OCI-LY3 (cell line): Measurements from ENCODE around the gene R3HDM2.

Source experiments
- H2AFZ ChIP-seq: fragments of 200-600, 300-600 bp; shearing (Covaris generic); 2 replicates; pipeline ENCODE4 v1.6.0; 2014; ENCODE audit warnings: antibody characterized with exemption, low read depth, low read length
- H3K27ac ChIP-seq: fragments of 200-600, 300-600 bp; sonication (generic); 2 replicates; pipeline ENCODE4 v1.5.1; 2014; ENCODE audit warnings: mild to moderate bottlenecking, low read length, moderate library complexity, mixed read lengths
- H3K27me3 ChIP-seq: fragments of 200-600, 300-600 bp; sonication (generic); 2 replicates; pipeline ENCODE4 v1.6.1; 2014; ENCODE audit warnings: low read depth, low read length, mixed read lengths
- H3K36me3 ChIP-seq: fragments of 200-600, 300-600 bp; sonication (generic); replicated peaks from 2 replicates; pipeline ENCODE3; 2014; ENCODE audit warnings: low read depth, low read length, mixed read lengths
- H3K4me1 ChIP-seq: fragments of 300-600, 200-600 bp; sonication (generic); 2 replicates; pipeline ENCODE4 v1.6.1; 2014; ENCODE audit warnings: low read length, mixed read lengths
- H3K4me2 ChIP-seq: fragments of 200-600, 300-600 bp; sonication (generic); 2 replicates; pipeline ENCODE4 v1.6.1; 2014; ENCODE audit warnings: low read length, mixed read lengths
- H3K4me3 ChIP-seq: fragments of 300-600, 200-600 bp; sonication (generic); 2 replicates; pipeline ENCODE4 v1.5.1; 2014; ENCODE audit warnings: antibody characterized with exemption, mild to moderate bottlenecking, low read length, moderate library complexity
- H3K79me2 ChIP-seq: fragments of 300-600, 200-600 bp; shearing (Covaris generic); 2 replicates; pipeline ENCODE4 v1.6.1; 2014; ENCODE audit warnings: mild to moderate bottlenecking, low read length, mixed read lengths
- H3K9ac ChIP-seq: fragments of 300-600, 200-600 bp; shearing (Covaris generic); 2 replicates; pipeline ENCODE4 v1.6.0; 2014; ENCODE audit warnings: mild to moderate bottlenecking, low read length, moderate library complexity
- H3K9me3 ChIP-seq: fragments of 200-600, 300-600 bp; shearing (Covaris generic); 2 replicates; pipeline ENCODE4 v1.6.1; 2014; ENCODE audit warnings: low read length, mixed read lengths; ENCODE audit not compliant: insufficient read depth
- H4K20me1 ChIP-seq: fragments of 200-600, 300-600 bp; sonication (generic); 2 replicates; pipeline ENCODE4 v1.6.1; 2016; ENCODE audit warnings: low read length, mixed read lengths; ENCODE audit not compliant: insufficient read depth
- CTCF ChIP-seq: fragments of 200-600, 300-600 bp; sonication (generic); IDR thresholded peaks from 2 replicates; pipeline ENCODE4 v1.5.1; 2014; ENCODE audit warnings: antibody characterized with exemption, low read length, low read depth
- EZH2phosphoT487 ChIP-seq: fragments of 200-600 bp; shearing (Covaris generic); IDR thresholded peaks from 2 replicates; pipeline ENCODE4 v1.6.1; 2018; ENCODE audit warnings: antibody characterized with exemption, mixed run types, low read depth

The R3HDM2 gene

DNA sequence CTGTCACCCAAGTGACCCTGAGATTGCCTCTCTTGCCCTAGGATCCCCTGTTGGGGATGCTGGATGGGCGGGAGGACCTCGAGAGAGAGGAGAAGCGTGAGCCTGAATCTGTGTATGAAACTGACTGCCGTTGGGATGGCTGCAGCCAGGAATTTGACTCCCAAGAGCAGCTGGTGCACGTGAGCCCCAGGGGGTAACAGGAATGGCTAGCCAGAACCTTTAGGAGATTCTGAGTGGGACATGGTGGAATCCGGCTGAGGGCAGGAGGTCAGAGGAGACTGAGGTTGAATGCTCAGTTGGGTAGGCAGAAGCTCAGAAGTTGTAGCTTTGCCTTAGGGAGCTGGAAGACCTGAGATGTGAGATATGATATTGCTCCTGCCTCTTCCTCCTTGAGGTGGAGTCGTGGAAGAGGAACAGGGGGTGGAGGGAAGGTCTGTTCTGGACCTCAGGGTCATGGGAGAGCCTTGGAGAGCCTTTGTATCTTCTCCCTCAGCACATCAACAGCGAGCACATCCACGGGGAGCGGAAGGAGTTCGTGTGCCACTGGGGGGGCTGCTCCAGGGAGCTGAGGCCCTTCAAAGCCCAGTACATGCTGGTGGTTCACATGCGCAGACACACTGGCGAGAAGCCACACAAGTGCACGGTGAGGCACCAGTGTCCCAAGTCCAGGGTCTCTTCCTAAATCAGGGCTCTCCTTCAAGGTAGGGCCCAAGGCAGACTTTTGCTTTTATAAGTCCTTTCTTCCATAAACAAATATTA, 35.1 kb upstream of the R3HDM2 start:
- Histone ChIP-seq H3K79me2 (no peaks in the 10 kb centered on the region), H3K4me3 (no peak overlapping the region), H3K9ac (no peak overlapping the region), H3K9me3 (no peaks in the 10 kb centered on the region), H3K27ac (no peak overlapping the region), H3K27me3 (peaks cover 11% of the 10 kb centered on the region), H2AFZ (no peak overlapping the region), H3K36me3 (no peaks in the 10 kb centered on the region), H4K20me1 (no peaks in the 10 kb centered on the region), H3K4me2 (no peak overlapping the region), H3K4me1 (peaks cover 19% of the 10 kb centered on the region)
- TF ChIP-seq EZH2phosphoT487 (no peak), CTCF (no peak)

DNA sequence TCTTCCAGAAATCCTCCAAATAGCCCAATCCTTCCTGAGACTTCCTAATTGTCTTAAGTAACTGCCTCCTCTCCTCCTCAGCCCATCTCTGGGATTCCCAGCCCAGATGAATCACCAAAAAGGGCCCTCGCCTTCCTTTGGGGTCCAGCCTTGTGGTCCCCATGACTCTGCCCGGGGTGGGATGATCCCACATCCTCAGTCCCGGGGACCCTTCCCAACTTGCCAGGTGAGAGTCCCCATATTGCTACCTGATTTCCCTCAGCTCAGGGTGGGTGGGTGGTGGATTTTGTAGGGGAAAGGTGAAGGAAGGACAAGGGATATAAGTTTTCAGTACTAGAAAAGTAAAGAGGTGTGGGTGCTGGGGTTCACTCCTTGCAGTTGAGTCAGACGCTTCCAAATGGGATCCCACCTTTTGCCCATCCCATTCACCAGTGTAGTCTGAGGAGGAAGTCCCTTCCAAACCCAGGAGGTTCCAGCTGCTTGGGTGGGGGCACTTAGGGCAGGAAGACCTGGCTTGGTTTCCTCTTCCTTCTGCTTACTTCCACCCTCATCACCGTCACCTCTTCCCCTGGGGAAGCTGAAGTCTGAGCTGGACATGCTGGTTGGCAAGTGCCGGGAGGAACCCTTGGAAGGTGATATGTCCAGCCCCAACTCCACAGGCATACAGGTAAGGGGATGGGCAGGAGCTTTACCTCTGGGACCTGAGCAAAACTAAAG, 34.3 kb upstream of the R3HDM2 start:
- Histone ChIP-seq H3K4me2 (no peak overlapping the region), H3K4me3 (no peak overlapping the region), H2AFZ (no peak overlapping the region), H3K27ac (no peak overlapping the region), H3K36me3 (no peaks in the 10 kb centered on the region), H3K4me1 (peaks cover 27% of the 10 kb centered on the region), H3K79me2 (no peaks in the 10 kb centered on the region), H4K20me1 (no peaks in the 10 kb centered on the region), H3K9ac (no peak overlapping the region), H3K9me3 (no peaks in the 10 kb centered on the region), H3K27me3 (peaks cover 14% of the 10 kb centered on the region)
- TF ChIP-seq EZH2phosphoT487 = no peak
- no peak for TF ChIP-seq CTCF

DNA sequence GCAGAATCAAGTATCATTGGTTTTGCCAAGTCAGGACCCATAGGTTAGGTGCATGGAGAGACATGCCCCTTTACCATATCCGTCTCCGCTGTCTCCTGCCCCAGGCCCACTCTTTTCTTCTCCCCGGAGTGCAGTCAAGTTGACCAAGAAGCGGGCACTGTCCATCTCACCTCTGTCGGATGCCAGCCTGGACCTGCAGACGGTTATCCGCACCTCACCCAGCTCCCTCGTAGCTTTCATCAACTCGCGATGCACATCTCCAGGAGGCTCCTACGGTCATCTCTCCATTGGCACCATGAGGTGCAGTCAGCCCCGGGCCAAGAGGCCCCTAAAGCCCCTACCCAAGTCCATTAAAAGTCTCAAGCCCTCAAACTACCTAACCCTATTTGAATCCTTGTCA, 33.7 kb upstream of the R3HDM2 start:
- Histone ChIP-seq H3K27ac (no peak overlapping the region), H3K4me3 (no peak overlapping the region), H3K4me2 (no peak overlapping the region), H3K36me3 (no peaks in the 10 kb centered on the region), H3K9ac (no peak overlapping the region), H4K20me1 (no peaks in the 10 kb centered on the region), H3K4me1 (peaks cover 28% of the 10 kb centered on the region), H3K79me2 (no peaks in the 10 kb centered on the region), H3K9me3 (no peaks in the 10 kb centered on the region), H3K27me3 (peaks cover 14% of the 10 kb centered on the region), H2AFZ (no peak overlapping the region)
- no peak for TF ChIP-seq EZH2phosphoT487
- TF ChIP-seq CTCF = no peak

GRCh38 chr12:57462912-57463253, 32.0 kb upstream of the R3HDM2 start:
- Histone ChIP-seq H3K27ac (no peak overlapping the region), H3K9ac (peak overlapping the region; percentile 12; the same call in 1 of the 2 replicates), H4K20me1 (no peaks in the 10 kb centered on the region), H3K4me2 (peak overlapping the region; percentile 79), H3K27me3 (peaks cover 14% of the 10 kb centered on the region), H3K4me1 (peaks cover 35% of the 10 kb centered on the region), H3K4me3 (peak overlapping the region; percentile 78), H3K36me3 (no peaks in the 10 kb centered on the region), H3K79me2 (no peaks in the 10 kb centered on the region), H2AFZ (peak overlapping the region; percentile 92; the same call in 1 of the 2 replicates), H3K9me3 (no peaks in the 10 kb centered on the region)
- TF ChIP-seq CTCF (no peak), EZH2phosphoT487 (no peak)
